Progenitor cell of endocrine pancreas (in vitro differentiated cells): ENCODE measurements around the gene GALR3. TPM values are rescaled to one million over a fixed set of nuclear protein-coding genes. Genes with fewer than 3 reads are reported as not detected.
A peak's percentile ranks its signal among the peaks of the same experiment; 100 is the strongest.

Source experiments
- DNase-seq: peaks from one replicate; pipeline ENCODE4 v3.0.0; 2021; ENCODE audit warnings: low spot score; ENCODE audit not compliant: unreplicated experiment
- H3K27ac Mint-ChIP-seq: 2 replicates; pipeline ENCODE4 v1.8.0; 2021; ENCODE audit warnings: mild to moderate bottlenecking, moderate library complexity, mixed read lengths
- H3K27me3 Mint-ChIP-seq: 2 replicates; pipeline ENCODE4 v1.8.0; 2021; ENCODE audit warnings: mixed read lengths
- H3K36me3 Mint-ChIP-seq: 2 replicates; pipeline ENCODE4 v1.8.0; 2022; ENCODE audit warnings: mixed read lengths; ENCODE audit not compliant: insufficient read depth
- H3K4me1 Mint-ChIP-seq: 2 replicates; pipeline ENCODE4 v1.8.0; 2021; ENCODE audit warnings: low read depth, mixed read lengths
- H3K4me3 Mint-ChIP-seq: 2 replicates; pipeline ENCODE4 v1.8.0; 2021; ENCODE audit warnings: low read depth, mild to moderate bottlenecking, moderate library complexity, mixed read lengths
- H3K9me3 Mint-ChIP-seq: 2 replicates; pipeline ENCODE4 v1.8.0; 2021; ENCODE audit warnings: low read depth, mixed read lengths
- CTCF ChIP-seq: fragments of 200-600 bp; sonication (generic); IDR thresholded peaks from one replicate; pipeline ENCODE4 v1.5.0; 2021; ENCODE audit warnings: antibody characterized with exemption, mild to moderate bottlenecking; ENCODE audit not compliant: unreplicated experiment
- total RNA-seq: library from RNA; stranded (reverse); gene quantifications from 2 replicates; pipeline ENCODE4 v1.2.1, GENCODE V29; 2021

Gene GALR3
- total RNA-seq, 1 donor from 2014 or later, result 0.41 TPM

GRCh38 chr22:37820350-37820749, 2.8 kb upstream of the GALR3 start:
- Mint-ChIP-seq H3K27ac (peak overlapping the region; percentile 49), H3K36me3 (peaks cover 3% of the 10 kb centered on the region), H3K4me3 (no peak overlapping the region), H3K9me3 (no peaks in the 10 kb centered on the region), H3K4me1 (peaks cover 11% of the 10 kb centered on the region), H3K27me3 (peaks cover 45% of the 10 kb centered on the region)
- no peak for DNase-seq
- TF ChIP-seq CTCF, result no peak

GRCh38 chr22:37822079-37822833, 926 bp upstream of the GALR3 start:
- no peak for DNase-seq
- no peak for TF ChIP-seq CTCF
- Mint-ChIP-seq H3K27me3 (peaks cover 50% of the 10 kb centered on the region), H3K9me3 (no peaks in the 10 kb centered on the region), H3K36me3 (peaks cover 2% of the 10 kb centered on the region), H3K4me3 (peak overlapping the region; percentile 23), H3K4me1 (peaks cover 11% of the 10 kb centered on the region), H3K27ac (no peak overlapping the region)

- peak overlapping the region; percentile 50 for H3K4me3 Mint-ChIP-seq
- peak; percentile 41 for TF ChIP-seq CTCF
- peak; percentile 25 for DNase-seq
- H3K4me1 Mint-ChIP-seq, result peaks cover 4% of the 10 kb centered on the region
- no peaks in the 10 kb centered on the region for H3K9me3 Mint-ChIP-seq
- no peak overlapping the region for H3K27ac Mint-ChIP-seq
- peaks cover 40% of the 10 kb centered on the region for H3K27me3 Mint-ChIP-seq
- peaks cover 7% of the 10 kb centered on the region for H3K36me3 Mint-ChIP-seq
These were observed 1.8 kb downstream of the GALR3 start for GRCh38 chr22:37824674-37825641.

- no peak for TF ChIP-seq CTCF
- H3K4me1 Mint-ChIP-seq, result peaks cover under 1% of the 10 kb centered on the region
- no peak for DNase-seq
- peaks cover 24% of the 10 kb centered on the region for H3K27me3 Mint-ChIP-seq
- H3K36me3 Mint-ChIP-seq, result peaks cover 10% of the 10 kb centered on the region
- no peak overlapping the region for H3K27ac Mint-ChIP-seq
- H3K4me3 Mint-ChIP-seq, result no peak overlapping the region
- no peaks in the 10 kb centered on the region for H3K9me3 Mint-ChIP-seq
These were observed 3.9 kb downstream of the GALR3 start for GRCh38 chr22:37827056-37827455.

GRCh38 chr22:37830093-37830842, 7.1 kb downstream of the GALR3 start:
- Mint-ChIP-seq H3K4me1 (no peaks in the 10 kb centered on the region), H3K9me3 (no peaks in the 10 kb centered on the region), H3K4me3 (no peak overlapping the region)

More at GRCh38 chr22:37830093-37830842, 7.1 kb downstream of the GALR3 start:
- H3K27ac Mint-ChIP-seq, result no peak overlapping the region
- H3K27me3 Mint-ChIP-seq, result peaks cover 6% of the 10 kb centered on the region
- no peak for DNase-seq
- H3K36me3 Mint-ChIP-seq, result peaks cover 12% of the 10 kb centered on the region
- TF ChIP-seq CTCF, result no peak
